Activated CD4-positive, alpha-beta memory T cell treated with anti-CD3 and anti-CD28 coated beads for 36 hours (primary cell): ENCODE measurements around the gene IGLL5. TPM values are rescaled to one million over a fixed set of nuclear protein-coding genes. Genes with fewer than 3 reads are reported as not detected.
A peak's percentile ranks its signal among the peaks of the same experiment; 100 is the strongest.

ENCODE experiments used
- CTCF ChIA-PET: fragments of 350-600 bp; sonication (Branson Sonifier 250); formaldehyde crosslinking; loops from one replicate; lab custom pipeline; 2021; ENCODE audit warnings: antibody characterized with exemption, inconsistent platforms; lab: Charles Lee
- POLR2A ChIA-PET: fragments of 350-600 bp; sonication (Branson Sonifier 250); formaldehyde crosslinking; loops from one replicate; lab custom pipeline; 2021; ENCODE audit warnings: antibody characterized with exemption; lab: Charles Lee
- DNase-seq: peaks from one replicate; pipeline ENCODE4 v3.0.0-alpha.2; 2020
- H3K27ac Mint-ChIP-seq: one replicate; pipeline ENCODE4 v1.8.0; 2021; ENCODE audit warnings: mixed read lengths
- H3K27me3 Mint-ChIP-seq: one replicate; pipeline ENCODE4 v1.8.0; 2021; ENCODE audit warnings: mixed read lengths
- H3K36me3 Mint-ChIP-seq: one replicate; pipeline ENCODE4 v1.8.0; 2021; ENCODE audit warnings: mixed read lengths
- H3K4me1 Mint-ChIP-seq: one replicate; pipeline ENCODE4 v1.8.0; 2021; ENCODE audit warnings: low read depth, mixed read lengths
- H3K4me3 Mint-ChIP-seq: one replicate; pipeline ENCODE4 v1.8.0; 2021; ENCODE audit warnings: mild to moderate bottlenecking, mixed read lengths
- H3K9me3 Mint-ChIP-seq: one replicate; pipeline ENCODE4 v1.8.0; 2021; ENCODE audit warnings: mixed read lengths
- intact Hi-C: fragments of 100-400 bp; cut with micrococcal nuclease; formaldehyde crosslinking; loops from one replicate; pipeline ENCODE4 v1.15.1; 2023
- total RNA-seq, 2 experiments: library from RNA; stranded (reverse); gene quantifications; one replicate each; pipeline ENCODE4 v1.2.3, GENCODE V29; 2021

Gene IGLL5
- total RNA-seq, 2 experiments from 2014 or later = not detected

- DNase-seq = peak; percentile 7
- no peak overlapping the region for H3K27ac Mint-ChIP-seq
- peaks cover 7% of the 10 kb centered on the region for H3K9me3 Mint-ChIP-seq
- no peaks in the 10 kb centered on the region for H3K4me1 Mint-ChIP-seq
- no peaks in the 10 kb centered on the region for H3K36me3 Mint-ChIP-seq
- no peaks in the 10 kb centered on the region for H3K27me3 Mint-ChIP-seq
- ChIA-PET POLR2A (no interaction called here), CTCF (interaction anchor here (1.0 to 9.1 kb wide), 5 partner anchors 27 to 126 kb away, joined by 3 to 286 read pairs (median 28); no protein-coding TSS in a partner anchor)
- no peak overlapping the region for H3K4me3 Mint-ChIP-seq
- intact Hi-C loops = no loop called here
These were observed 8.6 kb upstream of the IGLL5 start for GRCh38 chr22:22878801-22879674.

- CTCF ChIA-PET = interaction anchor here (0.6 to 9.1 kb wide), 8 partner anchors 28 to 126 kb away, joined by 3 to 286 read pairs (median 4); no protein-coding TSS in a partner anchor
- H3K9me3 Mint-ChIP-seq = peaks cover 5% of the 10 kb centered on the region
- no peak overlapping the region for H3K27ac Mint-ChIP-seq
- H3K4me3 Mint-ChIP-seq = no peak overlapping the region
- DNase-seq = peak; percentile 3
- intact Hi-C loops = no loop called here
- no peaks in the 10 kb centered on the region for H3K27me3 Mint-ChIP-seq
- POLR2A ChIA-PET = no interaction called here
- H3K36me3 Mint-ChIP-seq = no peaks in the 10 kb centered on the region
- no peaks in the 10 kb centered on the region for H3K4me1 Mint-ChIP-seq
These were observed 7.9 kb upstream of the IGLL5 start for GRCh38 chr22:22879675-22880155.

GRCh38 chr22:22880645-22881044 is 7.0 kb upstream of the IGLL5 start:
- Mint-ChIP-seq H3K4me3 (no peak overlapping the region), H3K27me3 (peaks cover 1% of the 10 kb centered on the region), H3K4me1 (peaks cover 1% of the 10 kb centered on the region), H3K27ac (no peak overlapping the region), H3K36me3 (no peaks in the 10 kb centered on the region), H3K9me3 (peaks cover under 1% of the 10 kb centered on the region)
- DNase-seq = peak; percentile 2
- ChIA-PET CTCF (interaction anchor here (0.6 to 9.1 kb wide), 9 partner anchors 29 to 127 kb away, joined by 3 to 286 read pairs (median 3); no protein-coding TSS in a partner anchor), POLR2A (no interaction called here)
- intact Hi-C loops = no loop called here

GRCh38 chr22:22881116-22882000 is 6.3 kb upstream of the IGLL5 start:
- CTCF ChIA-PET = interaction anchor here (0.6 to 9.1 kb wide), 6 partner anchors 30 to 128 kb away, joined by 3 to 286 read pairs (median 8); no protein-coding TSS in a partner anchor
- Mint-ChIP-seq H3K27ac (no peak overlapping the region), H3K9me3 (no peaks in the 10 kb centered on the region), H3K4me3 (no peak overlapping the region), H3K36me3 (no peaks in the 10 kb centered on the region), H3K27me3 (peaks cover 8% of the 10 kb centered on the region), H3K4me1 (peaks cover 2% of the 10 kb centered on the region)
- intact Hi-C loops = no loop called here
- POLR2A ChIA-PET = no interaction called here
- DNase-seq = peak; percentile 9

GRCh38 chr22:22882033-22882717 is 5.4 kb upstream of the IGLL5 start:
- Mint-ChIP-seq H3K27me3 (peaks cover 8% of the 10 kb centered on the region), H3K36me3 (no peaks in the 10 kb centered on the region), H3K9me3 (no peaks in the 10 kb centered on the region), H3K27ac (no peak overlapping the region), H3K4me3 (no peak overlapping the region), H3K4me1 (peaks cover 2% of the 10 kb centered on the region)
- intact Hi-C loops = no loop called here
- ChIA-PET POLR2A (no interaction called here), CTCF (interaction anchor here (0.6 to 9.1 kb wide), 8 partner anchors 12 to 129 kb away, joined by 3 to 286 read pairs (median 16); no protein-coding TSS in a partner anchor)
- peak; percentile 33 for DNase-seq

GRCh38 chr22:22883090-22883727 is 4.4 kb upstream of the IGLL5 start:
- intact Hi-C loops = no loop called here
- H3K36me3 Mint-ChIP-seq = no peaks in the 10 kb centered on the region
- peaks cover 8% of the 10 kb centered on the region for H3K27me3 Mint-ChIP-seq
- ChIA-PET CTCF (interaction anchor here (0.5 to 9.1 kb wide), 26 partner anchors 12 to 298 kb away, joined by 3 to 286 read pairs (median 7); no protein-coding TSS in a partner anchor), POLR2A (no interaction called here)
- H3K9me3 Mint-ChIP-seq = no peaks in the 10 kb centered on the region
- no peak overlapping the region for H3K4me3 Mint-ChIP-seq
- peaks cover 2% of the 10 kb centered on the region for H3K4me1 Mint-ChIP-seq
- no peak overlapping the region for H3K27ac Mint-ChIP-seq
- peak; percentile 4 for DNase-seq

- Mint-ChIP-seq H3K27me3 (peaks cover 14% of the 10 kb centered on the region), H3K4me1 (peaks cover 2% of the 10 kb centered on the region), H3K36me3 (no peaks in the 10 kb centered on the region), H3K4me3 (no peak overlapping the region), H3K9me3 (no peaks in the 10 kb centered on the region), H3K27ac (no peak overlapping the region)
- DNase-seq = peak; percentile 73
- ChIA-PET CTCF (interaction anchor here (0.5 to 9.1 kb wide), 35 partner anchors 9 to 308 kb away, joined by 3 to 286 read pairs (median 5); no protein-coding TSS in a partner anchor), POLR2A (interaction anchor here (1.1 kb wide), 1 partner anchor 64 kb away, joined by 3 read pairs; no protein-coding TSS in a partner anchor)
- intact Hi-C loops = no loop called here
These were observed 3.4 kb upstream of the IGLL5 start for GRCh38 chr22:22884010-22884887.

- Mint-ChIP-seq H3K4me3 (no peak overlapping the region), H3K36me3 (no peaks in the 10 kb centered on the region), H3K27ac (no peak overlapping the region), H3K9me3 (no peaks in the 10 kb centered on the region), H3K27me3 (peaks cover 14% of the 10 kb centered on the region), H3K4me1 (peaks cover 2% of the 10 kb centered on the region)
- peak; percentile 71 for DNase-seq
- CTCF ChIA-PET = interaction anchor here (0.7 to 9.1 kb wide), 26 partner anchors 12 to 309 kb away, joined by 3 to 286 read pairs (median 4); no protein-coding TSS in a partner anchor
- POLR2A ChIA-PET = interaction anchor here (1.1 kb wide), 1 partner anchor 65 kb away, joined by 3 read pairs; no protein-coding TSS in a partner anchor
- intact Hi-C loops = loop anchor here (5.0 kb wide), 1 partner anchor 57 kb away; no protein-coding TSS in a partner anchor
These were observed 2.5 kb upstream of the IGLL5 start for GRCh38 chr22:22884888-22885840.

GRCh38 chr22:22886546-22886945 is 1.1 kb upstream of the IGLL5 start:
- H3K9me3 Mint-ChIP-seq = no peaks in the 10 kb centered on the region
- no peak overlapping the region for H3K4me3 Mint-ChIP-seq
- ChIA-PET CTCF (interaction anchor here (3.4 to 5.2 kb wide), 2 partner anchors 56 to 133 kb away, joined by 19 to 60 read pairs; no protein-coding TSS in a partner anchor), POLR2A (no interaction called here)
- peak; percentile 2 for DNase-seq
- H3K27me3 Mint-ChIP-seq = peaks cover 14% of the 10 kb centered on the region
- H3K36me3 Mint-ChIP-seq = no peaks in the 10 kb centered on the region
- H3K4me1 Mint-ChIP-seq = peaks cover 2% of the 10 kb centered on the region
- intact Hi-C loops = loop anchor here (5.0 kb wide), 1 partner anchor 56 kb away; no protein-coding TSS in a partner anchor
- no peak overlapping the region for H3K27ac Mint-ChIP-seq
